ENCODE measurements around the gene GAL3ST1. TPM values are rescaled to one million over a fixed set of nuclear protein-coding genes. Genes with fewer than 3 reads are reported as not detected.

The GAL3ST1 gene
- total RNA-seq, 4 donors from 2014 or later, result 1.2 to 3.2 (median 1.9) TPM

GRCh38 chr22:30591191-30591587, 16.7 kb upstream of the GAL3ST1 start:
- no peak for TF ChIP-seq POLR2A (IDR thresholded peaks at IDR 0.05; ENCODE audit: low read depth)
- no peak for TF ChIP-seq EP300 (IDR thresholded peaks at IDR 0.05)
- TF ChIP-seq POLR2AphosphoS5 (IDR thresholded peaks at IDR 0.05), result no peak
- no peak for TF ChIP-seq CTCF (IDR thresholded peaks at IDR 0.05)
- Histone ChIP-seq H3K4me1 (peaks cover 15 to 25% (median 22%) of the 10 kb centered on the region in 4 donors), H3K4me3 (peak overlapping the region; percentile 72 to 85 (median 76)), H3K36me3 (peaks cover 28 to 37% (median 30%) of the 10 kb centered on the region in 4 donors), H3K27me3 (peaks cover 0 to 6% (median 0%) of the 10 kb centered on the region in 4 donors), H3K9me3 (no peaks in the 10 kb centered on the region), H3K27ac (replicated peaks in 1 of 4) (peak overlapping the region; percentile 70 to 84 (median 80))
- no peak for DNase-seq (ENCODE audit: extremely low spot score)
- WGBS, result 14% methylated on average over 7 of the region's 14 CpGs
- intact Hi-C loops (cut with DNase I), result no loop called here

GRCh38 chr22:30586414-30586813, 11.9 kb upstream of the GAL3ST1 start:
- TF ChIP-seq POLR2A (IDR thresholded peaks at IDR 0.05; ENCODE audit: low read depth), result no peak
- no peak for TF ChIP-seq EP300 (IDR thresholded peaks at IDR 0.05)
- TF ChIP-seq CTCF (IDR thresholded peaks at IDR 0.05), result no peak
- no peak for TF ChIP-seq POLR2AphosphoS5 (IDR thresholded peaks at IDR 0.05)
- no peak overlapping the region for H3K4me3 ChIP-seq
- intact Hi-C loops (cut with DNase I), result no loop called here
- WGBS, result 97% methylated on average over 8 of the region's 8 CpGs
- no peaks in the 10 kb centered on the region for H3K9me3 ChIP-seq
- no peak for DNase-seq (ENCODE audit: extremely low spot score)
- no peaks in the 10 kb centered on the region for H3K27me3 ChIP-seq
- H3K36me3 ChIP-seq, result peaks cover 72 to 84% (median 78%) of the 10 kb centered on the region in 4 donors
- no peak overlapping the region for H3K27ac ChIP-seq (replicated peaks in 1 of 4)
- H3K4me1 ChIP-seq, result peaks cover 15 to 19% (median 17%) of the 10 kb centered on the region in 4 donors

GRCh38 chr22:30584441-30584840, 10.0 kb upstream of the GAL3ST1 start:
- H3K27me3 ChIP-seq, result no peaks in the 10 kb centered on the region
- H3K36me3 ChIP-seq, result peaks cover 92 to 100% (median 98%) of the 10 kb centered on the region in 4 donors
- no peak overlapping the region for H3K27ac ChIP-seq (replicated peaks in 1 of 4)
- intact Hi-C loops (cut with DNase I), result no loop called here
- TF ChIP-seq POLR2A (IDR thresholded peaks at IDR 0.05; ENCODE audit: low read depth), result no peak
- no peak for TF ChIP-seq EP300 (IDR thresholded peaks at IDR 0.05)
- TF ChIP-seq POLR2AphosphoS5 (IDR thresholded peaks at IDR 0.05), result no peak
- TF ChIP-seq CTCF (IDR thresholded peaks at IDR 0.05), result no peak
- no peak for DNase-seq (ENCODE audit: extremely low spot score)
- H3K4me3 ChIP-seq, result no peak overlapping the region
- H3K4me1 ChIP-seq, result no peaks in the 10 kb centered on the region
- WGBS, result 92% methylated on average over 15 of the region's 15 CpGs
- H3K9me3 ChIP-seq, result no peaks in the 10 kb centered on the region

GRCh38 chr22:30582788-30583545, 8.5 kb upstream of the GAL3ST1 start:
- WGBS, result 87% methylated on average over 9 of the region's 13 CpGs
- TF ChIP-seq POLR2A (IDR thresholded peaks at IDR 0.05; ENCODE audit: low read depth) (no peak), POLR2AphosphoS5 (IDR thresholded peaks at IDR 0.05) (no peak), EP300 (IDR thresholded peaks at IDR 0.05) (no peak), CTCF (IDR thresholded peaks at IDR 0.05) (no peak)
- intact Hi-C loops (cut with DNase I), result no loop called here
- DNase-seq (ENCODE audit: extremely low spot score), result no peak
- H3K4me3 ChIP-seq, result no peak overlapping the region
- peaks cover 96 to 100% (median 100%) of the 10 kb centered on the region in 4 donors for H3K36me3 ChIP-seq
- H3K27ac ChIP-seq (replicated peaks in 1 of 4), result no peak overlapping the region
- no peaks in the 10 kb centered on the region for H3K27me3 ChIP-seq
- no peaks in the 10 kb centered on the region for H3K4me1 ChIP-seq
- no peaks in the 10 kb centered on the region for H3K9me3 ChIP-seq

Measured in esophagus muscularis mucosa (tissue), 4 donors.